COR-L47 (cell line): ENCODE results near the gene MAGEB10.
"Not testable (repeated sequence)": the region's sequence is repeated elsewhere in the genome, so short reads cannot be mapped to it uniquely, and the experiment has no call there.

Experiments
- DNase-seq: peaks from one replicate; lab custom pipeline; 2025; lab: John Stamatoyannopoulos, UW

MAGEB10 gene

GRCh38 chrX:27807690-27808089 is at the start of gene MAGEB10:
MAGEB10 (plus strand) TSS chrX:27807990; CDS start chrX:27821307, 13,317 bp downstream.
- no peak for DNase-seq

- no peak for DNase-seq
Observed at GRCh38 chrX:27765718-27766117, 42.1 kb upstream of the MAGEB10 start.

- no peak for DNase-seq
Observed at GRCh38 chrX:27767387-27767786, 40.4 kb upstream of the MAGEB10 start.

- no peak for DNase-seq
Observed at GRCh38 chrX:27775984-27776383, 31.8 kb upstream of the MAGEB10 start.

- DNase-seq, result no peak
Observed at GRCh38 chrX:27796640-27797257, 11.0 kb upstream of the MAGEB10 start.

- no peak for DNase-seq
Observed at GRCh38 chrX:27797575-27797974, 10.2 kb upstream of the MAGEB10 start.

GRCh38 chrX:27808226-27808625 is 436 bp downstream of the MAGEB10 start:
- DNase-seq, result no peak

- not testable (repeated sequence) for DNase-seq
Observed at GRCh38 chrX:27808991-27809859, 1.4 kb downstream of the MAGEB10 start.

GRCh38 chrX:27815209-27815608 is 7.4 kb downstream of the MAGEB10 start:
- DNase-seq, result no peak

GRCh38 chrX:27823812-27824211 is 16.0 kb downstream of the MAGEB10 start:
- no peak for DNase-seq

- no peak for DNase-seq
Observed at GRCh38 chrX:27838185-27838584, 30.4 kb downstream of the MAGEB10 start.

- DNase-seq, result no peak
Observed at GRCh38 chrX:27840881-27841280, 33.1 kb downstream of the MAGEB10 start.

GRCh38 chrX:27842859-27843258 is 35.1 kb downstream of the MAGEB10 start:
- DNase-seq, result no peak

GRCh38 chrX:27860337-27860736 is 52.5 kb downstream of the MAGEB10 start:
- no peak for DNase-seq

- DNase-seq, result no peak
Observed at GRCh38 chrX:27863809-27864208, 56.0 kb downstream of the MAGEB10 start.
